Effector memory CD8-positive, alpha-beta T cell (primary cell): ENCODE data around the gene DES.
A peak's percentile ranks its signal among the peaks of the same experiment; 100 is the strongest.
"Not testable (repeated sequence)": the region's sequence is repeated elsewhere in the genome, so short reads cannot be mapped to it uniquely, and the experiment has no call there.

Experiments
- ATAC-seq: fragments of 150-1000 bp; cut with Tn5 transposase; replicated peaks from 2 replicates; pipeline ENCODE4 v1.10.0; 2021; ENCODE audit warnings: mild to moderate bottlenecking, moderate library complexity
- DNase-seq, 3 experiments: peaks; one replicate each; pipeline ENCODE4 v3.0.0; 2021
- H3K27ac Mint-ChIP-seq, 2 donors: one replicate each; pipeline ENCODE4 v1.8.0; 2022; ENCODE audit warnings: mild to moderate bottlenecking in 2 of 2, mixed read lengths in 2 of 2, moderate library complexity in 2 of 2
- H3K27me3 Mint-ChIP-seq, 2 donors: one replicate each; pipeline ENCODE4 v1.8.0; 2022; ENCODE audit warnings: mixed read lengths in 2 of 2
- H3K36me3 Mint-ChIP-seq: one replicate; pipeline ENCODE4 v1.8.0; 2022; ENCODE audit warnings: mild to moderate bottlenecking, moderate library complexity, mixed read lengths; ENCODE audit not compliant: insufficient read depth
- H3K4me1 Mint-ChIP-seq, 2 donors: one replicate each; pipeline ENCODE4 v1.8.0; 2022; ENCODE audit warnings: low read depth in 2 of 2, mixed read lengths in 2 of 2
- H3K4me3 Mint-ChIP-seq, 2 donors: one replicate each; pipeline ENCODE4 v1.8.0; 2022; ENCODE audit warnings: mild to moderate bottlenecking in 2 of 2, mixed read lengths in 2 of 2, moderate library complexity in 2 of 2
- H3K9me3 Mint-ChIP-seq, 2 donors: one replicate each; pipeline ENCODE4 v1.8.0; 2022; ENCODE audit warnings: mixed read lengths in 2 of 2

Gene DES

DNA sequence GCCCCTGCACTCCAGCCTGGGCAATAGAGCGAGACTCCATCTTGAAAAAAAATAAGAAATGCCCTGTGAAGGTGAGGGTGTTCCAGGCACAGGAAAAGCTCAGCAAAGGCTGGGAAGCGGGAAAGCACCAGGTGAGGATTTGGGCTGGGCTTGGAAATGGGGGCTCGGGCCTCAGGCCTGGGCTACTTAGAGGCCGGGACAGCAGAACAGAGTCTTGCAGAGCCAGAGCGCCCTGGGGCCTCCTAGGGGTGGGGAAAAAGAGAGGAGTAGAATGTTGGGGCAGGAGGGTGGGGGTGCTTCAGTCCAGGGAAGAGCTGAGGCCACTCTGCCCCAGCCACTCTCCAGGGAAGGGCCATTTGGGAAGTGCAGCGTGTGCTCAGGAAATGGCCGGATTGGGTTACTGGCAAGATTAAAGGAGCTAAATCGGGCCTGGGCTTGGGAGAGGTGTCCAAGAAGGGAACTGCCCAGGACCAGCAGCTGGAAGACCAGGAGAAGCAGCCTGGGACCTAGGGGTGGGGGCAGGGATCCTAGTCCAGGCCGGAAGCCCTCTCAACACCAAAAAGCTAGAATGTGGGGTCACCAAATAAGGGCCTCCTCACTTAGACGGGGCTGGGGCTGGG lies 13.8 kb upstream of the DES start:
- H3K9me3 Mint-ChIP-seq: no peaks in the 10 kb centered on the region
- H3K27me3 Mint-ChIP-seq: peaks cover 26 to 54% of the 10 kb centered on the region in 2 donors
- no peak for DNase-seq
- ATAC-seq: no peak
- H3K4me1 Mint-ChIP-seq: no peaks in the 10 kb centered on the region
- no peak overlapping the region for H3K4me3 Mint-ChIP-seq
- H3K36me3 Mint-ChIP-seq: peaks cover 2% of the 10 kb centered on the region
- no peak overlapping the region for H3K27ac Mint-ChIP-seq

DNA sequence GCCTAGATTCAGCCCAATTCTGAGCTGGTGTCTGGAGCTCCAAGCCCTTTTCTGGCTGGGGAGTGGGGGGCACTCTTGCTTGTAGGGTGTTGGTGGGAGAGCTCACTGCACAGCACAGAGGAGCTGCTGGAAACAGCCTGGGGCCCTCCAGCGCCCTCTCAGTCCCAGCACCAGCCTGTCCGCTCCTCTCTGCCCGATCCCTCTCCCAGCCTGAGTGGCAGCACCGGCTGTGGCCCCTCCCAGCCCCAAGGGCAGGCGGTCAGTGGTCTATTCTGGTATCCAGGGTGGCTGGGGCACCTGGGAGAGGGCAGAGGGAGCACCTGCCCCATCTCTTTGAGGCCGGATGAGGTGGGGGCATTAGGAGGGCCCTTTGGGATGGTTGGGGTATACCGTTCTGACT lies 13.2 kb upstream of the DES start:
- ATAC-seq (no peak), DNase-seq (no peak)
- Mint-ChIP-seq H3K27me3 (peaks cover 26 to 60% of the 10 kb centered on the region in 2 donors), H3K4me3 (no peak overlapping the region), H3K36me3 (peaks cover 2% of the 10 kb centered on the region), H3K9me3 (no peaks in the 10 kb centered on the region), H3K27ac (no peak overlapping the region), H3K4me1 (no peaks in the 10 kb centered on the region)

DNA sequence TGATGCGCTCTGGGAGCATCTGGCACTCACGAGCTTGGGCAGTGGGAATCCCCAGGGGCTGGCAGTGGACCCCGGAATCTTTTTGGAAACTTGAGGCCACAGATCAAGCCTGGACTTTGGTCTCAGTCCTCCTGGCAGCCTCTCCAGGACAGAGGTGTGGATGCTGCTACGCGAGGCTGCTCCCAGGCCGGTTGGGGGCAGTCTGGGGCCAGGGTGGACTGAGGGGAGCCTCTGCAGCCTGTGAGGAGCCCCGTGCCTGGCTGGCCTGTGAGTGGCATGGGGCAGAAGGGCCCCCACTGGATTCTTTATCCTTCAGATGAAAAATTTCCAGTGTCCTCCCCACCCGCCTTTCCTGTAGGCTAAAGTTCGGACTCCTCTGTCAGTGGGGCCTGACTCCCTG lies 12.7 kb upstream of the DES start:
- H3K4me3 Mint-ChIP-seq: no peak overlapping the region
- no peaks in the 10 kb centered on the region for H3K4me1 Mint-ChIP-seq
- no peaks in the 10 kb centered on the region for H3K9me3 Mint-ChIP-seq
- H3K27me3 Mint-ChIP-seq: peaks cover 26 to 64% of the 10 kb centered on the region in 2 donors
- DNase-seq (no peak), ATAC-seq (no peak)
- H3K36me3 Mint-ChIP-seq: no peaks in the 10 kb centered on the region
- H3K27ac Mint-ChIP-seq: no peak overlapping the region

GRCh38 chr2:219405958-219406860 lies 12.0 kb upstream of the DES start:
- H3K9me3 Mint-ChIP-seq: no peaks in the 10 kb centered on the region
- H3K4me3 Mint-ChIP-seq: no peak overlapping the region
- no peaks in the 10 kb centered on the region for H3K4me1 Mint-ChIP-seq

GRCh38 chr2:219406861-219407230 lies 11.3 kb upstream of the DES start:
- Mint-ChIP-seq H3K36me3 (no peaks in the 10 kb centered on the region), H3K4me3 (no peak overlapping the region), H3K27me3 (peaks cover 33 to 69% of the 10 kb centered on the region in 2 donors), H3K27ac (peak overlapping the region in 1 of 2 donors; percentile 9), H3K4me1 (no peaks in the 10 kb centered on the region), H3K9me3 (no peaks in the 10 kb centered on the region)
- ATAC-seq: no peak
- DNase-seq: no peak

More at GRCh38 chr2:219405958-219406860, 12.0 kb upstream of the DES start:
- Mint-ChIP-seq H3K36me3 (no peaks in the 10 kb centered on the region), H3K27ac (peak overlapping the region in 1 of 2 donors; percentile 9), H3K27me3 (peaks cover 27 to 66% of the 10 kb centered on the region in 2 donors)
- ATAC-seq (no peak), DNase-seq (no peak)

- peaks cover 31 to 69% of the 10 kb centered on the region in 2 donors for H3K27me3 Mint-ChIP-seq
- not testable (repeated sequence) for ATAC-seq, DNase-seq, H3K36me3 Mint-ChIP-seq, H3K9me3 Mint-ChIP-seq, H3K4me3 Mint-ChIP-seq, H3K4me1 Mint-ChIP-seq
- H3K27ac Mint-ChIP-seq: peak overlapping the region in 1 of 2 donors; percentile 9
Measured at GRCh38 chr2:219407343-219407742, 10.8 kb upstream of the DES start.

GRCh38 chr2:219408204-219408603 lies 10.0 kb upstream of the DES start:
- H3K4me1 Mint-ChIP-seq: no peaks in the 10 kb centered on the region
- DNase-seq: no peak
- no peak overlapping the region for H3K4me3 Mint-ChIP-seq
- no peak overlapping the region for H3K27ac Mint-ChIP-seq
- H3K27me3 Mint-ChIP-seq: peaks cover 38 to 70% of the 10 kb centered on the region in 2 donors
- no peak for ATAC-seq
- no peaks in the 10 kb centered on the region for H3K9me3 Mint-ChIP-seq
- H3K36me3 Mint-ChIP-seq: no peaks in the 10 kb centered on the region

GRCh38 chr2:219408631-219409030 lies 9.5 kb upstream of the DES start:
- ATAC-seq (no peak), DNase-seq (no peak)
- Mint-ChIP-seq H3K4me1 (no peaks in the 10 kb centered on the region), H3K27ac (no peak overlapping the region), H3K27me3 (peaks cover 39 to 71% of the 10 kb centered on the region in 2 donors), H3K9me3 (no peaks in the 10 kb centered on the region), H3K36me3 (no peaks in the 10 kb centered on the region), H3K4me3 (no peak overlapping the region)

GRCh38 chr2:219409619-219410018 lies 8.6 kb upstream of the DES start:
- no peak for ATAC-seq

GRCh38 chr2:219410390-219410789 lies 7.8 kb upstream of the DES start:
- ATAC-seq (no peak), DNase-seq (no peak)
- Mint-ChIP-seq H3K36me3 (no peaks in the 10 kb centered on the region), H3K9me3 (no peaks in the 10 kb centered on the region), H3K27ac (no peak overlapping the region), H3K4me3 (no peak overlapping the region), H3K4me1 (no peaks in the 10 kb centered on the region), H3K27me3 (peaks cover 34 to 69% of the 10 kb centered on the region in 2 donors)

More at GRCh38 chr2:219409619-219410018, 8.6 kb upstream of the DES start:
- Mint-ChIP-seq H3K9me3 (no peaks in the 10 kb centered on the region), H3K36me3 (no peaks in the 10 kb centered on the region), H3K4me3 (no peak overlapping the region), H3K27me3 (peaks cover 34 to 69% of the 10 kb centered on the region in 2 donors), H3K4me1 (no peaks in the 10 kb centered on the region), H3K27ac (no peak overlapping the region)
- DNase-seq: no peak

DNA sequence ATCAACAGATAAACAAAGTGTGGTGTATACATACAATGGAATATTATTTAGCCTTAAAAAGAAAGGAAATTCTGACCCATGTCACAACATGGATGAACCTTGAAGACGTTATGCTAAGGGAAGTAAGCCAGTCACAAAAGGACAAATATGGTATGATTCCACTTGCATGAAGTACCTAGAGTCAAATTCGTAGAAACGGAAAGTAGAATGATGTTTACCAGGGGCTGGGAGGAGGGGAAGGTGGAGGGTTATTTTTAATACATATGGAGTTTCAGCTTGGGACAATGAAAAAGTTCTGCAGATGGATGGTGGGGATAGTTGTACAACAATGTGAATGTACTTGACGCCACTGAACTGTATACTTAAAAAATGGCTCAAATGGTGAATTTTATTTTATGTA lies 3.3 kb upstream of the DES start:
- H3K4me3 Mint-ChIP-seq: no peak overlapping the region
- no peaks in the 10 kb centered on the region for H3K36me3 Mint-ChIP-seq
- no peak for ATAC-seq
- no peak for DNase-seq
- H3K9me3 Mint-ChIP-seq: no peaks in the 10 kb centered on the region
- no peak overlapping the region for H3K27ac Mint-ChIP-seq
- H3K4me1 Mint-ChIP-seq: peaks cover 1 to 3% of the 10 kb centered on the region in 2 donors
- peaks cover 46 to 80% of the 10 kb centered on the region in 2 donors for H3K27me3 Mint-ChIP-seq

DNA sequence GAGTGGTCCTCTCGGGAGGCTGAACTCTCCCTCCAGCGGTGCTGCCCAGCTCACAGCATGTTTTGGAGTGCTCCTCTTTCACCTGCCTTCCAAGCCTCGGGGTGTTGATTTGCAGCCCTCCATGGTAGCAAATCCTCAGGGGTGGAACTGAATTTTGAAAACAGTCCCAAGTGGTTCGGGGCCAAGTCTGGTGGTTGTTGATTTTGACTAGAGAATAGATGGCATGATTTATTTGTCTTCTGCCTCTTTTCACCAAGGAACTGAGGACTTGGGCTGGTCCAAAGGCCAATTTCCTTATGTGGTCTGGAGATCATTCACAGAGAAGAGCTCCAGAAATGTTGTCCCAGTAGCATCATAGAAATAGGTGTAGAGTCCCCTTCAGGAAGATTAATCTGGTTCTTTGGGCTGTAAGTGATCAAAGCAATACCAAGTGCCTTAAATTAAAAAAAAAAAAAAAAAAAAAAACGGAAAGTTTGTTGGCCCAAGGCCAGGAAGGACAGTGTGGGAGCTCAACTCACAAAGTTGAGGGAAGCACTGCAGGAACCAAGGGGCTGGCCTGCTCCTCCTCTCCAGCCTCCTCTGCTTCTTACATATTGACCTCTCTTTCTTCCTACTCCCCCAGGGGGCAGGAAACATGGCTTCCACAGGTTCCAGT lies 2.5 kb upstream of the DES start:
- Mint-ChIP-seq H3K27me3 (peaks cover 51 to 83% of the 10 kb centered on the region in 2 donors), H3K36me3 (no peaks in the 10 kb centered on the region), H3K4me1 (peaks cover 3 to 5% of the 10 kb centered on the region in 2 donors), H3K9me3 (no peaks in the 10 kb centered on the region), H3K4me3 (no peak overlapping the region), H3K27ac (no peak overlapping the region)
- DNase-seq: no peak
- ATAC-seq: no peak

- no peak overlapping the region for H3K4me3 Mint-ChIP-seq
- H3K9me3 Mint-ChIP-seq: no peaks in the 10 kb centered on the region
- DNase-seq (no peak), ATAC-seq (no peak)
- no peak overlapping the region for H3K27ac Mint-ChIP-seq
- H3K27me3 Mint-ChIP-seq: peaks cover 54 to 86% of the 10 kb centered on the region in 2 donors
- H3K36me3 Mint-ChIP-seq: no peaks in the 10 kb centered on the region
- peaks cover 3 to 5% of the 10 kb centered on the region in 2 donors for H3K4me1 Mint-ChIP-seq
Measured at GRCh38 chr2:219416235-219416602, 2.0 kb upstream of the DES start.
